ENCODE results near the gene FOLR1. TPM values are rescaled to one million over a fixed set of nuclear protein-coding genes. Genes with fewer than 3 reads are reported as not detected.

FOLR1 gene
- total RNA-seq, 1 experiment from 2014 or later: 4.8 TPM

GRCh38 chr11:72239313-72239848 is 47.4 kb downstream of the FOLR1 start:
- RAD21 ChIA-PET (ENCODE audit: low non-redundant PET in 1 of 2, low total read pairs in 2 of 2, uncharacterized antibody in 2 of 2, unreplicated experiment in 2 of 2): no interaction called here
- Histone ChIP-seq H3K27me3 (ENCODE audit: insufficient read depth, low read length) (no peaks in the 10 kb centered on the region), H3K79me2 (ENCODE audit: insufficient read depth, low read length) (no peaks in the 10 kb centered on the region), H3K36me3 (ENCODE audit: control insufficient read depth in 1 of 2, insufficient read depth in 2 of 2, low read length in 2 of 2) (peaks cover 5 to 6% of the 10 kb centered on the region in 2 experiments; a peak in 2 of 4 replicates), H3K9me2 (ENCODE audit: insufficient read depth) (no peaks in the 10 kb centered on the region), H3K9me3 (ENCODE audit: control insufficient read depth in 1 of 2, insufficient read depth in 1 of 2, low read depth in 1 of 2, low read length in 2 of 2) (no peaks in the 10 kb centered on the region), H4K20me1 (ENCODE audit: insufficient read depth) (no peaks in the 10 kb centered on the region), H3K4me3 (replicated peaks in 1 of 2; ENCODE audit: low read depth in 1 of 2, low read length in 2 of 2) (no peak overlapping the region), H2AFZ (ENCODE audit: low read depth, low read length, poor library complexity, severe bottlenecking) (no peak overlapping the region), H3K9ac (ENCODE audit: low read length) (no peak overlapping the region), H3K4me2 (ENCODE audit: low read length) (no peak overlapping the region), H3K4me1 (ENCODE audit: control insufficient read depth in 1 of 2, insufficient read depth in 2 of 2, low read length in 2 of 2) (peaks cover 0 to 4% of the 10 kb centered on the region in 2 experiments; a peak in 1 of 4 replicates), H3K27ac (ENCODE audit: low read depth, low read length) (no peak overlapping the region)
- CTCF ChIA-PET: no interaction called here
- DNase-seq (ENCODE audit: low read depth, low spot score) (no peak), ATAC-seq (no peak)
- TF ChIP-seq SP1 (IDR thresholded peaks at IDR 0.05; ENCODE audit: low read depth) (no peak), ZFX (IDR thresholded peaks at IDR 0.05) (no peak), ELF1 (IDR thresholded peaks at IDR 0.05; ENCODE audit: borderline replicate concordance, low read depth) (no peak), RAD21 (IDR thresholded peaks at IDR 0.05; ENCODE audit: low read depth) (no peak), ZNF274 (IDR thresholded peaks at IDR 0.05; ENCODE audit: low read depth, low read length) (no peak), CTCF (IDR thresholded peaks at IDR 0.05 in 2 of 3, conservative IDR thresholded peaks at IDR 0.05 in 1 of 3; ENCODE audit: borderline replicate concordance in 1 of 3, insufficient read depth in 1 of 3, low read depth in 2 of 3, low read length in 2 of 3) (no peak)
- POLR2A ChIA-PET: no interaction called here
- intact Hi-C loops (cut with micrococcal nuclease): no loop called here
- no TSS peak for BruUV-seq (replicated peaks)

DNA sequence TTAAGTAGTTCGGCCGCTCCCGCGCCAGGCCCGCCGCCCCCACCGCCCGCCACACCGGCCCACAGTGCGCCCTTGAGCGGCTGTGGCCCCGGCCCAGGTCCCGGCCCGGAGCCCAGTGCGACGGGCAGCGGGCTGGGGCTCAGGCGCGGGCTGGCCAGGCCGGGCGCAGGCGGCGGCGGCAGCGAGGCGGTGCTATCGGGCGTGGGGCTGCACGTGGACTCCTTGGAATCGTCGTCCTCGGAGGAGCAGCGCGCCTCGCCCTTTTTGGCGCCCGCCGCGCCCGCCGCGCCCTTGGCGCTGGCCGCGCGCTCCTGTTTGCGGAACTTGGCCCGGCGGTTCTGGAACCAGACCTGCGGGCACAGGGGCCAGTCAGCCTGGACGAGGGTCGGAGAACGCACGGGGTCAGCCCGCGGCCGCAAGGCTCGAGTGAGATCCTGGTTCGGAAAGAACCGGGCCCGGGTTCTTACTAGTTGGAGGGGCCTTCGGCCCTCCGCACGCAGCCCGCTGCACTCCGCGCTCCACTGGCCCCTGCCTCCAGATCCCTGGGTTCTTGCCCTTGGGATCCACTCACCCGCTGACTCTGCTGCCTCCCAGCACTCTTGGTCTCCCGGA is 48.0 kb downstream of the FOLR1 start:
- ChIA-PET POLR2A (no interaction called here), RAD21 (ENCODE audit: low non-redundant PET in 1 of 2, low total read pairs in 2 of 2, uncharacterized antibody in 2 of 2, unreplicated experiment in 2 of 2) (no interaction called here), CTCF (no interaction called here)
- intact Hi-C loops (cut with micrococcal nuclease): no loop called here
- H3K27ac ChIP-seq (ENCODE audit: low read depth, low read length): no peak overlapping the region
- no peaks in the 10 kb centered on the region for H3K9me3 ChIP-seq (ENCODE audit: control insufficient read depth in 1 of 2, insufficient read depth in 1 of 2, low read depth in 1 of 2, low read length in 2 of 2)
- H3K79me2 ChIP-seq (ENCODE audit: insufficient read depth, low read length): no peaks in the 10 kb centered on the region
- no peak overlapping the region for H3K4me3 ChIP-seq (replicated peaks in 1 of 2; ENCODE audit: low read depth in 1 of 2, low read length in 2 of 2)
- no TSS peak for BruUV-seq (replicated peaks)
- H2AFZ ChIP-seq (ENCODE audit: low read depth, low read length, poor library complexity, severe bottlenecking): no peak overlapping the region
- H4K20me1 ChIP-seq (ENCODE audit: insufficient read depth): no peaks in the 10 kb centered on the region
- peaks cover 0 to 4% of the 10 kb centered on the region in 2 experiments; a peak in 1 of 4 replicates for H3K4me1 ChIP-seq (ENCODE audit: control insufficient read depth in 1 of 2, insufficient read depth in 2 of 2, low read length in 2 of 2)
- H3K9me2 ChIP-seq (ENCODE audit: insufficient read depth): no peaks in the 10 kb centered on the region
- DNase-seq (ENCODE audit: low read depth, low spot score) (no peak), ATAC-seq (no peak)
- no peak overlapping the region for H3K4me2 ChIP-seq (ENCODE audit: low read length)
- H3K27me3 ChIP-seq (ENCODE audit: insufficient read depth, low read length): no peaks in the 10 kb centered on the region
- peaks cover 5 to 6% of the 10 kb centered on the region in 2 experiments; a peak in 2 of 4 replicates for H3K36me3 ChIP-seq (ENCODE audit: control insufficient read depth in 1 of 2, insufficient read depth in 2 of 2, low read length in 2 of 2)
- no peak overlapping the region for H3K9ac ChIP-seq (ENCODE audit: low read length)
- TF ChIP-seq, protein P1, sequence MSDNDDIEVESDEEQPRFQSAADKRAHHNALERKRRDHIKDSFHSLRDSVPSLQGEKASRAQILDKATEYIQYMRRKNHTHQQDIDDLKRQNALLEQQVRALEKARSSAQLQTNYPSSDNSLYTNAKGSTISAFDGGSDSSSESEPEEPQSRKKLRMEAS (IDR thresholded peaks at IDR 0.05): no peak
- TF ChIP-seq SRF (IDR thresholded peaks at IDR 0.05; ENCODE audit: low read depth) (no peak), SIN3A (IDR thresholded peaks at IDR 0.05; ENCODE audit: low read depth) (no peak), CEBPB (IDR thresholded peaks at IDR 0.05; ENCODE audit: low read depth) (no peak), TCF7L2 (IDR thresholded peaks at IDR 0.05; ENCODE audit: borderline replicate concordance, extremely low read depth, insufficient read depth, insufficient read length) (no peak), POLR2A (IDR thresholded peaks at IDR 0.05; ENCODE audit: borderline replicate concordance, extremely low read depth, insufficient read depth, insufficient read length) (no peak), ZFX (IDR thresholded peaks at IDR 0.05) (no peak), CTCF (IDR thresholded peaks at IDR 0.05 in 2 of 3, conservative IDR thresholded peaks at IDR 0.05 in 1 of 3; ENCODE audit: borderline replicate concordance in 1 of 3, insufficient read depth in 1 of 3, low read depth in 2 of 3, low read length in 2 of 3) (no peak), CBX3 (IDR thresholded peaks at IDR 0.05; ENCODE audit: low read depth) (no peak), YY1 (IDR thresholded peaks at IDR 0.05; ENCODE audit: extremely low read depth, insufficient replicate concordance, low read depth, low read length) (no peak)

All from HCT116 (cell line).